ENCODE measurements around the gene APOBEC3B.
"Not testable (repeated sequence)": the region's sequence is repeated elsewhere in the genome, so short reads cannot be mapped to it uniquely, and the experiment has no call there.

APOBEC3B gene

GRCh38 chr22:39031434-39032295 is 49.5 kb downstream of the APOBEC3B start:
- not testable (repeated sequence) for H3K4me3 Mint-ChIP-seq, H3K27me3 Mint-ChIP-seq, H3K27ac Mint-ChIP-seq, H3K9me3 Mint-ChIP-seq, DNase-seq
- Mint-ChIP-seq H3K4me1 (ENCODE audit: low read depth) (peaks cover 14% of the 10 kb centered on the region), H3K36me3 (ENCODE audit: low read depth) (peaks cover 38% of the 10 kb centered on the region)

GRCh38 chr22:39037071-39037470 is 54.9 kb downstream of the APOBEC3B start:
- H3K4me1 Mint-ChIP-seq (ENCODE audit: low read depth): peaks cover 34% of the 10 kb centered on the region
- not testable (repeated sequence) for DNase-seq, H3K9me3 Mint-ChIP-seq, H3K4me3 Mint-ChIP-seq, H3K27me3 Mint-ChIP-seq
- peaks cover 22% of the 10 kb centered on the region for H3K36me3 Mint-ChIP-seq (ENCODE audit: low read depth)
- H3K27ac Mint-ChIP-seq: peak overlapping the region; percentile 24

GRCh38 chr22:39039306-39040126 is 57.4 kb downstream of the APOBEC3B start:
- Mint-ChIP-seq H3K36me3 (ENCODE audit: low read depth) (peaks cover 20% of the 10 kb centered on the region), H3K9me3 (no peaks in the 10 kb centered on the region), H3K27ac (peak overlapping the region; percentile 86), H3K27me3 (no peaks in the 10 kb centered on the region), H3K4me1 (ENCODE audit: low read depth) (peaks cover 47% of the 10 kb centered on the region), H3K4me3 (peak overlapping the region; percentile 64)
- no peak for DNase-seq

- Mint-ChIP-seq H3K36me3 (ENCODE audit: low read depth) (peaks cover 24% of the 10 kb centered on the region), H3K4me3 (peak overlapping the region; percentile 64), H3K4me1 (ENCODE audit: low read depth) (peaks cover 50% of the 10 kb centered on the region), H3K27ac (peak overlapping the region; percentile 86)
- not testable (repeated sequence) for DNase-seq, H3K27me3 Mint-ChIP-seq, H3K9me3 Mint-ChIP-seq
Observed at GRCh38 chr22:39040155-39040537, 58.0 kb downstream of the APOBEC3B start.

GRCh38 chr22:39040538-39041296 is 58.6 kb downstream of the APOBEC3B start, which contains the start of gene APOBEC3F:
APOBEC3F (plus strand) TSS chr22:39040864; CDS start chr22:39040961, 97 bp downstream.
- Mint-ChIP-seq H3K4me3 (peak within 1 kb of the TSS; percentile 86), H3K36me3 (ENCODE audit: low read depth) (peaks cover 30% of the 10 kb centered on the region), H3K4me1 (ENCODE audit: low read depth) (peaks cover 55% of the 10 kb centered on the region), H3K27ac (peak within 1 kb of the TSS; percentile 92)
- not testable (repeated sequence) for H3K27me3 Mint-ChIP-seq, H3K9me3 Mint-ChIP-seq
- peak; percentile 77 for DNase-seq

- Mint-ChIP-seq H3K27me3 (no peaks in the 10 kb centered on the region), H3K4me3 (peak overlapping the region; percentile 86), H3K4me1 (ENCODE audit: low read depth) (peaks cover 52% of the 10 kb centered on the region), H3K9me3 (no peaks in the 10 kb centered on the region), H3K36me3 (ENCODE audit: low read depth) (peaks cover 40% of the 10 kb centered on the region), H3K27ac (peak overlapping the region; percentile 92)
- no peak for DNase-seq
Observed at GRCh38 chr22:39041908-39042307, 59.8 kb downstream of the APOBEC3B start.
